DMS79 (cell line): ENCODE measurements around the gene ABCC10.

Experiments
- DNase-seq: peaks from one replicate; lab custom pipeline; 2025; lab: John Stamatoyannopoulos, UW

The ABCC10 gene

GRCh38 chr6:43471399-43471798 is 44.1 kb downstream of the ABCC10 start:
- no peak for DNase-seq

DNA sequence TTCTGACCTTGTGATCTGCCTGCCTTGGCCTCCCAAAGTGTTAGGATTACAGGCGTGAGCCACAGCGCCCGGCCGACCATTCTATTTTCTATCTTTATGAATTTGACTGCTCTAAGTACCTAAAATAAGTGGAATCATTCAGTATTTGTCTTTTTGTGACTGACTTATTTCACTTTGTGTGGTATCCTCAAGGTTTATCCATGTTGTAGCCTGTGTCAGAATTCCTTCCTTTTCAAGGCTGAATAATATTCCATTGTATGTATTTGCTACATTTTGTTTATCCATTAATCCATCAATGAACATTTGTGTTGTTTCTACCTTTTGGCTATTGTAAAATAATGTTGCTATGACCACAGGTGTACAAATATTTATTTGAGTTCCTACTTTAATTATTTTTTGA is 45.2 kb downstream of the ABCC10 start:
- no peak for DNase-seq

DNA sequence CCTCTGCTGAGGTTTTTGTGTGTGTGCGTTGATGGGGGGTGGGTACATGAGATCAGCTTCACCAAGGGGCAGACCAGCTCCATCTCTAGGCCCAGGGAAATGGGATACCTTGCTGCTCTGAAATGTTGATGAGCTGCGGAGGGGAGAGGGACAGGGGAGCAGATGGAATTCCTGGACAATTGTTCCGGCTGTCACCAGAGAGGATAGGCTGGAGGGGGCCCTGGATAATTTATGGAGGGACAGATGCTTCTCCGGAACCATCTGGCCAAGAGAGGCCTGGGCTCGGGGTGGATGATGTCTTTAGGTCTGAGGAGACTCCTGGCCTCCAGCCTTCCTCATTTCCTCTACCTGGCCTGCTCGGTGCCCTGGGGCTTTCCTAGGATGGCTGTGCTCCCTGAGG is 48.2 kb downstream of the ABCC10 start:
- DNase-seq: no peak

DNA sequence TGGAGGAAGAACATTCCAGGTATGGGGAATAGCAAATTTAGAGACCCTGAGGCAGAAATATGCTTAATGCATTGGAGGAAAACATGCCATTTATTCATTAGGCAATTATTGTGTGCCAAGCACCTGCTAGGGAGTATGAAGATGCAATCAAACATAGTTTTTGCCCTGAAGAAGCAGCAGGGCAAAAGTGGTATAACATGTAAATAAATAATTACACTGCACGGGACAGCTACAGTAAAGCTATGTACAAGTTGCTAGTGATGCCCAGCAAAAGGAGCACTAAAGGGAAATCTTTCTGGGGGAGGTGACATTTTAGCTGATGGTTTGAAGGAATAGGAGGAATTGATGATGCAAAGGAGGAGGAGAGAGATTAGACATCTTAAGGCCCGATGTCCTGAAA is 49.4 kb downstream of the ABCC10 start:
- no peak for DNase-seq

GRCh38 chr6:43477235-43478007 is 50.1 kb downstream of the ABCC10 start, which contains the start of gene TJAP1:
TJAP1 (plus strand) TSS chr6:43477570; CDS start chr6:43499002, 21,432 bp downstream.
- peak; percentile 92 for DNase-seq

DNA sequence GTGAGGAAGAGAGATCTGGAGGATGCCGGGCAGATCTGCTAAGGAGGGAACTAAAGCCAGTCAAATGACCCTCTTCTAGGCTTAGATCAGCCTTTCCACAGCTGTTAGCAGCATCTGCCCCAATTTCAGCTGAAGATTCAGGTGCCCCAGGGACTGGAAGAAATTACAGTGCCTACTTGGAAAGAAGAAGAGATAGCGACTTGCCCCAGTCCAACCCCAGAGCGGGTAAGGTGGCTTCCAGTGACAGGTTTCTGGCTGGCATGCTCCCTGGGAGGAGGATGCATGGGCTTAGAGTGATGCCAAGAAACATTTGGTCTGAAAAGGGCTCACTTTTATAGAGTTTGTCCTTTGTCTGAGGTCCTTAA is 50.6 kb downstream of the ABCC10 start:
- DNase-seq: no peak

DNA sequence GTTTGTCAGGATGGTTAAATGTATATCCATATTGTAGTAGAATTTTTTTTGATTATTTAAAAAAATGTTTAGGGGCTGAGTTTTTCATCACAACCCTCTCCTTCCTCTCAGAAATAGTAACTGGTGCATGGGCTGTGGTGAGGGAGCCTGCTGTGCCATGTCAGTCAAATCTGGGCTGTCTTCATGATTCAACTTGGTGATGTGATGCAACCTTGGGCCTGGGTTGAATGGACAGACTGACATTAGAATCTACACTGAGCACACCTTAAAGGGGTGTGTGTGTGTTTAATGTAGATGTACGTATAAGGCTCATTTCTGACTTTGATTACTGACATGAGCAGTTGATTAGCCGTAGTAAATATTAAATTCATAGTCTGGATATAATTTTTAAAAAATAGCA is 53.7 kb downstream of the ABCC10 start:
- DNase-seq: no peak

GRCh38 chr6:43481591-43482236 is 54.4 kb downstream of the ABCC10 start:
- DNase-seq: no peak

GRCh38 chr6:43488667-43489276 is 61.4 kb downstream of the ABCC10 start:
- DNase-seq: no peak

DNA sequence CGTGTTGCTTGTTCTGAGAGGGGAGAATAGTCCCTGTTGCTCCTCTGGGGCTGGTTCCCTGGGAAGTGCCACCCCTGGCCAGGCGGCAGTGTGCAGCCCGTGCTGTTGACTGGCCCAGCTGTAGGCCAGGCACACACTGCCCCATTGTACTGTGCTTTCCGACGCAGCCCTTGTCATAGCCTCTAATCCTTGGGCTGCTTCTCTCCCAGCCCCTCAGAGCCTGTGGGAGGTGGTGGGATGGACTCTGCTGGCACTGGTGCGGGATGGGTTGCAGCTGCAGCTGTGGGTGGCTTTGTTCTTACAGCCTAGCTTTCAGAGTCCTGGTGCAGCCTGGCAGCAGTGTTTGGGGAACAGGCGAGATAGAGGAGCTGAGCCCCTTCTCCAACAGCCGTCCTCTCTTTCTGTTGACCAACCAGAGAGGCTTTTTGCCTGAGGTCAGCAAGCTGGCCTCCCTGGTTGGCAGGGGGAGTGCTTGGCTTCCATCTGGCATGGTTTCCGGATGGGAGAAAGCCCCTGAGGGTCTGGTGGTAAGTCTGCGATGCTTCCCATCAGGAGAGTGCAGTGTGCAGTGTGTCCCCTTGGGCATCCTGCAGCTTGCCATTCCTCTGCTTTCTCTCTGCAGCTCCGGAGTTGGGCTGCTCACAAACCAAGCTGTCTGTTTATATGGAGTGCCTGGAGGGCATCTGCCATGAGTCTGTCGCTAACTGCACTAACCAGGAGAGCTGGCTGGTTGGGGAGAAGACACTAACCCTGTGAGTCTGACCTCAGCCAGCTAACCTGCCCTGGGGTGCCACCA is 62.1 kb downstream of the ABCC10 start:
- no peak for DNase-seq

GRCh38 chr6:43490523-43490939 is 63.2 kb downstream of the ABCC10 start:
- DNase-seq: no peak

DNA sequence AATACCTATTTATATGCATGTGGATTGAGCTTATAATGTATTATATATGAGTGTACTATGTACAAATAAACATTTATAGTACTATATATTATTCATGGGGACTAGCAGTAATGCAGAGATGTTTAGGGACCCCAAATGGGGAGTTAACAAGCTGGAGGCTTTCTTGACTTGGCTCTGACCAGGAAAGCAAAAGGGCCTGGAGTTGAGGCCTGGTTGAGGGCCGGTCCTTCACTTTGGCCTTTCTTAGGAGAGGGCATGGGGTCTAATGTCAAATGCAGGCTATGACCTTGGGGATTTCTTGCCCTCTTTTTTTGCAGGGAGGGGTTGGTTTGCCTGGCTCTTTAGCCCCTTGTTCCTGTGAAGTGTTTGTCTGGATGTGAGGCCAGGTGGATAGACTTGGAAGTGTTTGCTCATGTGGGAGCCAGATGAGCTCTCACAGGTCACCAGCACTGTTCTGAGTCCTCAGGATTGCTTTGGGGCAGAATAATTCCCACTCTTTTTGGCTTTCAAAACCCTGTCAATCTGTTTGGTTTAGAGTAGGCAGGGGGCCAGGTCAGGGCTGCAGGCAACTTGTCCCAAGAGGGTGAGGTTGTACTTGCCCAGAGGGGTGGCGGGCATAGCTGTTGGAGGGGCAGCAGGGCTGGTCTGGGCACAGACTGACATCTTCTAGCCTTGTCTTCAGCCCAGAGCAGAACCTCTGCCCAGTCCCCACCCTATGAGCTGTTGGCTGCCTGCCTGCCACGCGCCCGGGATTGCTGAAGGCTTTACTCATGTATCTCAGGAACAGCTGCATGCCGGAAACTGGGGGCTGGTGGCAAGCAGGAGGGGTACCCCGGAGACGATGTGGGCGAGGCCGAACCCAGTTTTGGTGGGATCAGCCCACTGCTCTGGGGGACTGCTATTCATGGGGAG is 64.7 kb downstream of the ABCC10 start:
- peak; percentile 60 for DNase-seq

DNA sequence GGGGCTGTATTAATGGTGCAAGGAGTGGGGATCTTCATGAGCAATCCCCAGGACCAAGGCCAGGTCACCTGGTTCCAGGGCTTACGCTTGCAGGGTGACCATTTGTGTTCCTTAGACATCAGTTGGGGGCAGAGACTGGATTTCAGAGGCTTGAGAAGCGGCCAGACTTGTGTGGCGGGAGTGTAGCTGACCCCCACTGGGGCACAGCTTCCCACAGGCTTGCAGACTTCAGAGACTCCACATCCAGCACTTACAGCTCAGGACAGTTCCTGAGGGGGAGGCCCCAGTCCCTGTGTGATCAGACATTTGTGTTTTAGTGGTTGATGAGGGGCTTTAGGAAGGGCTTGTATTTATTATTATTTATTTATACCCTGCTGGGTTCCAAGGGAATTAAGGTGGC is 65.3 kb downstream of the ABCC10 start:
- no peak for DNase-seq

GRCh38 chr6:43493230-43493629 is 65.9 kb downstream of the ABCC10 start:
- no peak for DNase-seq

DNA sequence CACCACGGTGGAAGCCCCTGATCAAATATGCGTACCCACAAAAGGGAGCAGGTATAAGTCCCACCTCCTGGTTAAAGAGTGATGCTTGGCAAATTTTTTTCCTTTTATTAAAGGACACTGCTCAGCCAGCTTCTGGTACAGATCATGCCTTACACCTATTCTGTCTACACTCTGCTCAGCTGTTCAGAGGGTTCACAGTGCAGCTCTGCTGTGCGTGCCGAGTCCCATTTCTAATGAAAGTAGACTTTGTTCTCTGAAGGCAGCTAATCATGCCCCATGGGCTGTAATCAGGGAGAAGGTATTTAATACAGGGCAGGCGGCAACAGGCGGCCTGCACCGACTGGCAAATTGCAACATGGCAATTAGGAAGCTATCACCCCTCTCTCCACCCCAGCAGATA is 66.5 kb downstream of the ABCC10 start:
- no peak for DNase-seq

GRCh38 chr6:43494321-43494720 is 67.0 kb downstream of the ABCC10 start:
- no peak for DNase-seq

DNA sequence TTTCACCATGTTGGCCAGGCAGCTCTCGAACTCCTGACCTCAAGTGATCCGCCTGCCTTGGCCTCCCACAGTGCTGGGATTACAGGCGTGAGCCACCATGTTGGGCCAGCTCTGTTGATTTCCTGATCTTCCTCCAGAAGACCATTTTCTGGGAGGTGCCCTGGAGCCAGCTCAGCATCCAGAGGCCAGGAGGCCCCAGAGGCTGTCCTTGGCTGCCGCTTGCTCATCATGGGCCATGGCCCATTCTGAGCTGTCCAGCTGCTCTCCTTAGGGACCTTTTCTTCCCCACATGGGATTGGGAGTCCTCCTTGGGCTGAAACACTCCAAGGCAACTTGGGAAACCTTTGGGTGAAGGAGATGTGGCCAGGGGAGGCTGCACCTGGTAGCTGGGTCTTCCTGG is 67.4 kb downstream of the ABCC10 start:
- DNase-seq: no peak

DNA sequence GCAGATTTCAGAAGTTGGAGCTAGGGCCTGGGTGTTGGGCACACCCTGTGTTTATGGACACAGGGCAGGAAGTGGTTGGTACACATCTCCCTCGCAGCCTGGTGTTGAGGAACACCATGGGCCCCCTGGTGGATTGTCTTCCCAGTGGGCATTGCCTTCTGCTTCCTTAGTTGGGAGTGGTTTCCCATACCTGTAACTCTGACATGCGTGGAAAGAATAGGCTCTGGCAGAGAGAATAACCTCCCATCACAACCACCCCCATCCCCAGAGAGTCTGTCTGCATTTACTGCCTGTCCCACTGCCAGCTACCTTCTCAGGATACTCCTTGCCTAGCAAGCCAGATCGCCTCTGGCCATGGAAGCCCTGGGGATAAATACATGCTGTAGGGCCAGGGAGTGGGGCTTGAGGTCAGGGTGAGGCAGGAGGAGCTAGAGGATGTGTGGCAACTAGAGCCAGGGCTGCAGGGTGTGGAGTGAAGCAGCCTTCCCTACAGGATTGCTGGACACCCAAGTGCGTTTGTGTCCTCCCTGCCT is 68.1 kb downstream of the ABCC10 start:
- no peak for DNase-seq

- DNase-seq: no peak
Observed at GRCh38 chr6:43496370-43497128, 69.2 kb downstream of the ABCC10 start.

DNA sequence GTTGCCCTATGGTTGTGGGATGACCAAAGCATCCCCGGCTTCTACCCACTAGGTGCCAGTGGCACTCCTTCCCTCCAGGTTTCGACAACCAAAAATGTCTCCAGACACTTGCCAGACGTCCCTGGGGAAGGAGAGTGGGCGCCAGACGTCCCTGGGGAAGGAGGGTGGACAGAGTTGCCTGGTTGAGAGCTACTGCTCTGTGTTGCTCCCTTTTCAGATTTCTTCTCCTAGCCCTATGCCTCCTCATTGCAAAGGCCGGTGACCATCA is 69.7 kb downstream of the ABCC10 start:
- no peak for DNase-seq

GRCh38 chr6:43497689-43498088 is 70.3 kb downstream of the ABCC10 start:
- DNase-seq: no peak
